ENCODE measurements around the gene CBX7. TPM values are rescaled to one million over a fixed set of nuclear protein-coding genes. Genes with fewer than 3 reads are reported as not detected.
"Not testable (repeated sequence)": the region's sequence is repeated elsewhere in the genome, so short reads cannot be mapped to it uniquely, and the experiment has no call there.

Gene CBX7
- total and polyA plus RNA-seq, 2 of the 4 experiments (the other 2 are of a cell fraction): 0.90 to 3.6 TPM

- TF ChIP-seq MAFK (IDR thresholded peaks at IDR 0.05; ENCODE audit: low read depth, low read length): no peak
- TF ChIP-seq CTCF (conservative IDR thresholded peaks at IDR 0.05; ENCODE audit: low read depth, low read length): no peak
Measured at GRCh38 chr22:39166547-39166946, 14.1 kb upstream of the CBX7 start (continued).

- H2BK20ac ChIP-seq (ENCODE audit: low read depth, low read length); dilution Hi-C loops (cut with HindIII; ENCODE audit: low sequenced_read_pairs, unreplicated experiment); H4K91ac ChIP-seq (ENCODE audit: insufficient read depth, low read depth, low read length); H4K5ac ChIP-seq (ENCODE audit: low read depth, low read length); DNase-seq; H3K9me1 ChIP-seq (ENCODE audit: insufficient read depth, low read length); H3K18ac ChIP-seq (ENCODE audit: low read depth, low read length); H3K4ac ChIP-seq (ENCODE audit: low read depth, low read length); H3K23ac ChIP-seq (ENCODE audit: low read depth, low read length); H3K9ac ChIP-seq (ENCODE audit: low read depth, low read length); intact Hi-C loops (cut with micrococcal nuclease); H2AFZ ChIP-seq (replicated peaks; ENCODE audit: low read length, poor library complexity); H3K27ac ChIP-seq (ENCODE audit: insufficient read depth, low read length); H3K36me3 ChIP-seq (ENCODE audit: control insufficient read depth, insufficient read depth, low read length); H2AK5ac ChIP-seq (ENCODE audit: low read depth, low read length); H3K4me3 ChIP-seq (ENCODE audit: insufficient read depth, low read depth, low read length); H3K14ac ChIP-seq (replicated peaks; ENCODE audit: low read depth, low read length); H2BK5ac ChIP-seq (ENCODE audit: low read depth, low read length, poor library complexity, severe bottlenecking); H4K8ac ChIP-seq (ENCODE audit: low read depth in 2 of 2, low read length in 2 of 2); H3K4me1 ChIP-seq (ENCODE audit: control insufficient read depth, insufficient read depth, low read length); H4K20me1 ChIP-seq (ENCODE audit: insufficient read depth, low read length); H3K56ac ChIP-seq (ENCODE audit: extremely low read depth, insufficient read depth, low read length); H3K79me1 ChIP-seq (ENCODE audit: low read depth in 1 of 2, low read length in 2 of 2); H2BK120ac ChIP-seq (ENCODE audit: low read depth, low read length); H2BK15ac ChIP-seq (ENCODE audit: low read depth, low read length); ATAC-seq (ENCODE audit: low read depth); POLR2A ChIA-PET (ENCODE audit: unreplicated experiment); H3K9me3 ChIP-seq (ENCODE audit: control insufficient read depth, insufficient read depth, low read length); H3K4me2 ChIP-seq (ENCODE audit: low read depth, low read length); BruUV-seq (replicated peaks); H2AK9ac ChIP-seq (replicated peaks; ENCODE audit: low read depth, low read length, poor library complexity): not testable (repeated sequence)
- H3K27me3 ChIP-seq (ENCODE audit: control insufficient read depth, insufficient read depth, low read length): peaks cover 40% of the 10 kb centered on the region
- in situ Hi-C loops (cut with MboI; ENCODE audit: low sequenced_read_pairs): loop anchor here (25.0 kb wide), 1 partner anchor 881 kb away; no protein-coding TSS in a partner anchor
- CTCF ChIA-PET: interaction anchor here (0.6 kb wide), 1 partner anchor 151 kb away, joined by 5 read pairs; no protein-coding TSS in a partner anchor
- no CpG with 5 or more reads among the region's 8 CpGs for WGBS, 2 experiments (ENCODE audit: extremely low coverage in 2 of 2, insufficient read length in 1 of 2)
Measured at GRCh38 chr22:39156093-39156492, 3.6 kb upstream of the CBX7 start.

Measured in IMR-90 (cell line).